ENCODE data around the gene INO80B.

DNA sequence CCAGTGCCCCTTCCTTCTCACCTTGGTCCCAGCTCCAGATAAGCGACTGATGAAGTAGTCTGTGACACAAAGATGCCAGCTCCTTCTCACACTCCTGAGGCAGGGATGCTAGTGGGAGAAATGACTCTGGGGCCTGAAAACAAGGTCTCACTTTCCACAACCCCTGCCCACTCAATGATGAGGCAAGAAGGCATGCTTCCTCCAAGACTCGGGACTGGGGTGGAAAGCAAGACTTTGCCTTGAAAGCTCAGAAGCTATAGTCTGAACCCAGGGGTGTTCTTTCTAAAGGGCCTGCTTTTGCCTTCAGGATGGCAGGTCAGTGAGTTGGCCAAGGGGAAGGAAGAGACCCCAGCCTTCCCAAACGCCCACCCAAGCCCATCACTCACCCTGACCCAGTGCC, 26.5 kb downstream of the INO80B start:
- no peak for TF ChIP-seq CTCF (IDR thresholded peaks at IDR 0.05)
- no peak for TF ChIP-seq POLR2A (IDR thresholded peaks at IDR 0.05)

All from uterus (tissue), 2 donors.